Renal cortex interstitium (tissue), 11 donors: Measurements from ENCODE around the gene IL11. TPM values are rescaled to one million over a fixed set of nuclear protein-coding genes. Genes with fewer than 3 reads are reported as not detected.
"Not testable (repeated sequence)": the region's sequence is repeated elsewhere in the genome, so short reads cannot be mapped to it uniquely, and the experiment has no call there.

Experiments
- DNase-seq, 11 donors: peaks; one replicate each; pipeline ENCODE4 v3.0.0-alpha.2; 2013; ENCODE audit warnings: low read depth in 9 of 11, low spot score in 4 of 11; ENCODE audit errors: extremely low read depth in 1 of 11
- polyA plus RNA-seq, 3 donors: library from polyadenylated mRNA; unstranded; fragments of 120-200 nt; gene quantifications; one replicate each; pipeline ENCODE4 v1.2.1, GENCODE V29; 2013; ENCODE audit not compliant: insufficient read length in 3 of 3

The IL11 gene
- polyA plus RNA-seq, 3 donors = 0.84 to 2.8 (median 1.5) TPM

- DNase-seq = peak in 6 of 11 donors; percentile 45 to 74 (median 60)
Measured at GRCh38 chr19:55341171-55341588, 29.1 kb downstream of the IL11 start.

DNA sequence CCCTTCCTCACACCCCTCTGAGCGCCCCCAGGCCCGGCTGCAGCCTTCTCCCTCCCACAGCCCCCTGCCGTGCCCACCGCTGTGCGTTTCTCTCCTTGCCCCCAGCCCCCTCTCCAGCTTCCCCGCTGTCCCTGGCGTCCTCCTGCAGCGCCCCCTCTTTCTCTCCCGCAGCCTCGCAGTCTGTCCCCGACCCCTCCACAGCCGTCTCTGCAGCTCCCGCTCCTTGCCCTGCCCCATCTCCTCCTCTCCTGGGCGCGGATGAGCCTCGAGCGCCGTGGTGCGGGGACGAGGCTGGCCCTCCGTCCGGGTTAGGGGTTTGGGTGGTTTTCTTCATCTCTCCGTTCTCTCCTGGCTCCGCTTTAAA lies 29.5 kb downstream of the IL11 start:
- DNase-seq = peak in 1 of 11 donors; percentile 37

DNA sequence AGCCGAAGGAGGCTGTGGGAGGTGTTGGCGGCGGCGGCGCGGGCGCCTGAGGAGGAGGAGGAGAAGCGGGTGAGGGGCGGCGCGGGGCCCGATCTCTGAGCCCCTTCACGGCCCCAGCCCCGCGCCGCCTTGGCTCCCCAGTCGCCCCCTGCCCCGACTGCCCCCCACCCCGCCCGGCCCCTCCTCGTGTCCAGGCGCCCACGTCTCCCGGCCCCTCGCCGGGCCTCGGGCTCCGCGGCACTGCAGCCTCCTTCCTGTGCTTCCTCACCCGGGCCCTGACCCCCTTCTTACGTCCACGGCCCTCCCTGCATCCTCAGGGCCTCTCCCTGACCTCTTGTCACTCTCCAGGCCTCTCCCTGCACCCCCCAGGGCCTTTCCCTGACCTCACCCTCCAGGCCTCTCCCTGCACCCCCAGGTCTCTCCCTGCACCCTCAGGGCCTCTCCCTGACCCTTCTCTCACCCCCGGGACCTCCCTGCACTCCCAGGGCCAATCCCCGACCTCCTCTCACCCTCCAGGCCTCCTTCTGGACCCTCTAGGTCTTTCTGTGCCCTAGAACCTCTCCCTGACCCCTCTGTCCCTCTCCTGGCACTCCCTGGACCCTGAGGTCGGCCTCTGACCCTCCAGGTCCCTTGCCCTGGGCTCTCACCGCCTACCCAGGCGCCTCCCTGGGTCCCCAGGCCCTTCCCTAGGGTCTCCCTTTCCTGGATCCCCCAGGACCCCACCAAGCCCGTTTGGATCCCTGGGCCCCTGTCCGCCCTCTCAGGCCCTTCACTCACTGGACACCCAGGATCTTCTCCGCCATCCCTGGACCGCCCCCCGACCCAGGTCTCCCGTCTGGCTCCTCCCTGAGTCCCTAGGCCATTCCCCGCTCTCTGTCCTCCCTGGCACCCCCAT lies 30.1 kb downstream of the IL11 start:
- DNase-seq = no peak

- DNase-seq = peak; percentile 100
Measured at GRCh38 chr19:55339105-55339888, 31.0 kb downstream of the IL11 start, which contains the start of gene KMT5C. Gene KMT5C (plus strand): TSS chr19:55339876. CDS start chr19:55341937, 2,061 bp downstream.

- DNase-seq = no peak
Measured at GRCh38 chr19:55336101-55336500, 34.2 kb downstream of the IL11 start.

- peak in 1 of 11 donors; percentile 60 for DNase-seq
Measured at GRCh38 chr19:55333870-55334269, 36.4 kb downstream of the IL11 start.

DNA sequence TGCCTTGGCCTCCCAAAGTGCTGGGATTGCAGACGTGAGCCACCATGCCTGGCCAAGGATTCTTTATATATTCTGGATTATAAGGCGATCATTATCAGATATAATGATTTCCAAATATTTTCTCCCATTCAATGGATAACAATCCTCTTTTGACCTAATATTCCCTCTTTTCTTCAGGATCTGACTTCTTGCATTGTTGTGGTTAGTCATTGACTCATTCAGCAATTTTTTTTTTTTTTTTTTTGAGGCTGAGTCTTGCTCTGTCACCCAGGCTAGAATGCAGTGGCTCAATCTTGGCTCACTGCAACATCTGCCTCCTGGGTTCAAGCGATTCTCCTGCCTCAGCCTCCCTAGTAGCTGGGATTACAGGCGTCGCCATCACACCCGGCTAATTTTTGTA lies 40.5 kb downstream of the IL11 start:
- not testable (repeated sequence) for DNase-seq

DNA sequence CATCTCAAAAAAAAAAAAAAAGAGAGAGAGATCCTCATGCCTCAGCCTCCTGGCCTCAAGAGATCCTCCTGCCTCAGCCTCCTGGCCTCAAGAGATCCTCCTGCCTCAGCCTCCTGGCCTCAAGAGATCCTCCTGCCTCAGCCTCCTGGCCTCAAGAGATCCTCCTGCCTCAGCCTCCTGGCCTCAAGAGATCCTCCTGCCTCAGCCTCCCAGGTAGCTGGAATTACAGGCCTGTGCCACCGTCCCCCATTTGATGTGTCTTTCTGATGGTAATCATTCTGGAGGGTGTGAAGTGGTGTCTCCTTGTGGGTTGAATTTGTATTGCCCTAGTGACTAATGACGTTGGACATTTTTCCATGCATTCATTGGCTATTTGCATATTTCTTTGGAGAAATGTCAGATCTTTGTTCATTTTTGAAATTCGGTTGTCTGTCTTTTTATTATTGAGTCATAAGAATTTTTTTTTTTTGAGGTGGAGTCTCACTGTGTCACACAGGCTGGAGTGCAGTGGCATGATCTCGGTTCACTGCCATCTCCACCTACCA lies 41.4 kb downstream of the IL11 start:
- DNase-seq = not testable (repeated sequence)

GRCh38 chr19:55325172-55325571 lies 45.1 kb downstream of the IL11 start, which contains the start of gene TMEM150B:
Gene TMEM150B (minus strand): TSS chr19:55325341. CDS start chr19:55321036, 4,305 bp downstream.
- DNase-seq = no peak

- DNase-seq = no peak
Measured at GRCh38 chr19:55324662-55325061, 45.6 kb downstream of the IL11 start.

DNA sequence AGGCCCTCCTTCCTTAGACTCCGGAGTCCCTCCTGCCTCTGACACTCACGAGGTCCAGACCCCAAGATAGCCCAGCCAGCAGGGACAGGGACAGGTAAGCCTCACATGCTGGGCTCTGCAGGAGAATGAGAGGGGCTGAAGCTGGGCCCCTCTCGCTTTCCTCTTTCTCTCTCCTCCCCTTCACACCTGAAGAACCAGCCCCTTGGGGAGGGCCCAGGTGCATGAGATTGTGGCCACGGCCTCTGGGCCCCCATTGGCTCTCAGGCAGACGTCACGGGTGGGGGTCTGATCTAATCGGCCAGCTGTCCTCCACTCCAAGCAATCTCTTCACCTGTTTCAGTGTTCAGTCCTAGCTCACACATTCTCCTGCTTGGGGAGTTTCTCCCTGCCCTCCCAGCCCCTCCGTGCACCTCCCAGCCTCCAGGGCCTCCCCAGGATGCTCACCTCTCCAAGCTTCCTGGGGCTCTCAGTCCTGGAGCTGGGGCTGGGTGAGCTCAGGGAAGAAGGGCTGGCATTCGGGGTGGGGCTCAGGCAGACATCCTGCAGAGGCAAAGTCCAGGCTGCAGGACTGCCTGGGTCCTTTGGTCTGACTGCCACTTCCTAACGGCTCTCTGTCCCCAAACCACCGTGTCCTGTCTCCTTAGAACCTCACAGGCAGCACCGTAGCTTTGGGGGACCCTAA lies 47.9 kb downstream of the IL11 start:
- no peak for DNase-seq

DNA sequence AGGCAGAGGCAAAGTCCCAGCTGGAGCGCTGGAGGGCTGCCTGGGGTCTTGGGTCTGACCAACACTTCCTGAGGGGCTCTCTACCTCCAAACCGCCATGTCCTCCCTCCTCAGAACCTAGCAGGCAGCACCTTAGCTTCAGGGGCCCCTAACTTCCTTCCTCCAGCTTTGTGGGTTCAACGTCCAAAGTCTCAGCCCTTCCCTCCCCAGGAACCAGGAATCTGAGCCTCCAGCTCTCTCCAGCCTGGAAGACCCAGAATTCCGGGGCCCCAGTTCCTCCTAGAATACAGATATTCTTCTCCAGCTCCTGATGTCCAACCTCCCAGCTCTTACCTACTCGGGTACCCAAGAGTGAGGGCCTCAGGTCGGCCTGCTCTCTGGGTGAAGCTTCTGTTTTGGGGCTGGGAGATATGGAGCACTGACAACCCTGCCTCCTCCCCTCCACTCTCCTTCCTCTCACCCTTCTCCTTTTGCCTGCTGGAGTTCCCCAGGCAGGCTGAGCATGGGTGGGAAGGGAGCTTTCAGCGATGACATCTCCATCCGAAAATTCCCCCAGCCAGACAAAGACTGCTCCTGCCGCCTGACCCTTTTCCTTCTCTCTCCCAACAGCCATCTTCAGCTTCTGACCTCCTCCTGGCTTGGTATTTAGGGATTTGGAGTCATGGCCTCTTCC lies 48.7 kb downstream of the IL11 start:
- no peak for DNase-seq

DNA sequence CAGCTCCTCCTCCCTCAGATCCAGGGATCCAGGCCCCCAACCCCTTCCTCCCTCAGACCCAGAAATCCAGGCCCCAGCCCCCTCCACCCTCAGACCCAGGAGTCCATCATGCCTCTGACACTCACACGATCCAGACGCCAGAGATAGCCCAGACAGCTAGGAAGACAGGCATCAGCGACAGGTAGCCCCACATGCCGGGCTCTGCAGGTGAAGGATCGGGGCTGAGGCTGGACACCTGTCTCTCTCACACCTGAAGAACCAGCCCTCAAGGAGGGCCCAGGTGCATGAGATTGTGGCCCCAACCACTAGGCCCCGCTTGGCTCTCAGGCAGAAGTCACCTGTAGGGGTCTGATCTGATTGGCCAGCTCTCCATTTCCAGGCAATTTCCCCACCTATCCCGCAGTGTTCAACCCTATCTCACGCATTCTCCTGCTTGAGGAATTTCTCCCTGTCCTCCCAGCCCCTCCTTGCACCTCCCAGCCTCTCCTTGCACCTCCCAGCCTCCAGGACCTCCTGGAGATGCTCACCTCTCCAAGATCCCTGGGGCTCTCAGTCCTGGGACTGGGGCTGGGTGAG lies 49.3 kb downstream of the IL11 start:
- DNase-seq = no peak

GRCh38 chr19:55319785-55320184 lies 50.5 kb downstream of the IL11 start:
- peak in 3 of 11 donors; percentile 49 to 56 (median 52) for DNase-seq

- DNase-seq = no peak
Measured at GRCh38 chr19:55316646-55317045, 53.6 kb downstream of the IL11 start.

DNA sequence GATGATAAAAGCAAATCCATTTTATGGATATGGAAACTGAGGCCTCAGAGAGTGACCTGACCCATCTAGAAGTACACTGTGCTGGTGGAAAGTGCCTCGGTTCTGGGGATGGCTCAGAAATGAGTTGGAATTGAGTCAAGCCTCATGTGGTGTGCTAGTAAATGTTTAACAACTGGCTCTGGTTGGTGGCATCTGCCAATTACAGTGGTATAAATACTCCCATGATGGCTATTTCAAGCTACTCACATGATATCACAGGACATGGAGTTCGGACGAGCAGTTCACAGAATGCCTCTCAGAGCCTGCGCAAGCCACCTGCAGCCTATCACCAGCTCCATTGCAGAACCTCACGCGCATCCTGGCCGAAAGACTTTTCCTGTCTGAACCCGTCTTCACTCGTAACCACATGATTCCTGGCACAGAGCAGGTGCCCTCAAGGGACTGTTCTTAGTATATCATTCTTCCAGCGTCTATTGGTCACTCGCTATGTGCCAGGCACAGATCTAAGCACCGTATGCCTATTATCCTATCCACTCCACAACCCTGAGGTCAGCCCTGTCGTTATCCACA lies 54.2 kb downstream of the IL11 start:
- DNase-seq = no peak

DNA sequence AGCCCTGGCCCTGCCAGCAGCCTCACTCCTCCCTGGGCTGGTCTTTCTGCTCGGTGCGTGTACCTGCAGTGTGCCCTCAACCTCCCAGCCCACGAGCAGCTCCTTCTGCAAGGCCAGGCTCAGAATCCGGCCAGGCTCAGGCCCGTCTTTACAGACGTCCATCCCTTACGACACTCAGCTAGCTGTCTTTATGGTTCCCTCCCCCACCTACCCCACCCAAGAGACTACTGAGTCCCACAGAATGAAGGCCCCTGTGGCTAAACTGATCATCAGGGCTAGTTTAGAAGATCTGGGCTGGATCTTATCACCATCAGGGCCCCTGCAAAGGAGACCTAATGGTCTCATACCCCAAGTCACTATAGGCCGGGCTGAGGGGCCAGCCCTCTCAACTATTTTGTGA lies 55.9 kb downstream of the IL11 start:
- DNase-seq = no peak
